C4-2B (cell line): Measurements from ENCODE around the gene SCAMP4.

Experiments used
- H3K27ac ChIP-seq: fragments of 450-650 bp; 2 replicates; pipeline ENCODE4 v1.5.1; 2017
- ZFX ChIP-seq: fragments of 450-650 bp; IDR thresholded peaks from 2 replicates; pipeline ENCODE4 v1.6.1; 2017
- TF ChIP-seq, protein P1 (sequence below): fragments of 450-650 bp; conservative IDR thresholded peaks from 2 replicates; pipeline ENCODE4 v1.5.1; 2017; ENCODE audit warnings: mild to moderate bottlenecking

The SCAMP4 gene

DNA sequence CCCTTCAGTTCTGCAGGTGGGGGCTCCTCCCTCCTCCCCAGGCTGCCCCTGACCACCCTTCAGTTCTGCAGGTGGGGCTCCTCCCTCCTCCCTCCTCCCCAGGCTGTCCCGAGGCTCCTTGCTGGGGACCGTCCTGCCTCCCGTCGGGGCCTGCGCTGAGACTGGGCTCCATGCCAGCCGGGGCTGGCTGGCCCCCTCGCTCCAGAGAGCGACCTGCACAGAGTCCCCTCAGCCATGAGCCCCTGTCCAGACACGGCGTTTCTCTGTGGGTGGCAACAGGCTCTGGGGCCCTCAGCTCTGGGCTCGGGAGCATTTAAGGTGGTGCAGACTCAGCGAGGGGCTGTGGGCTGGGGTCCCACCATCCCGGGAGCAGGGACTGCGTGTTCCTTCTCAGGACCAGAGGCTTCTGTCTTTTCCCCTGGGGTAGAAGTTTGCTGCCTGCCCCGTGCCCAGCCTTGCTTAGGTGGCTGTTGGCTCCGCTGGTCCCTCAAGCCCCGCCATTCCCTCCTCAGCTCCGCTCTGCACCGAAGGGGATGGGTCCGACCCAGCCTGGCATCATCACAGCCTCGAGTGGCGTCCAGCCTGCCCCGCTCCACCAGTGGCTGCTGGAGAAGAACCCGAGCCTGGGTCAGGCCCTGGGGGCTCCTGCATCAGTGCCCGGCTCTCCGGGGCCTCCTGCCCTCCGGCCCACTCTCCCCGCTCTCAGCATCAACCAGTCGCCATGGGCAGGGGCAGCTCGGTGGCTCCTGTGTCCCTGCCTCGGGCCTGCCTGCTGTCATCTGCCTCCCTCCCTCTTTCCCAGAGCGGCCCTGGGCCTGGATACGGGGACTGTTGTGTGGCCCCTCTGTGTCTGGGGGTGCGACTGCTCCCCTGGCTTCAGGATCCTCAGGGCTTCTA is 63.3 kb downstream of the SCAMP4 start:
- TF ChIP-seq ZFX, result no peak
- TF ChIP-seq, protein P1, sequence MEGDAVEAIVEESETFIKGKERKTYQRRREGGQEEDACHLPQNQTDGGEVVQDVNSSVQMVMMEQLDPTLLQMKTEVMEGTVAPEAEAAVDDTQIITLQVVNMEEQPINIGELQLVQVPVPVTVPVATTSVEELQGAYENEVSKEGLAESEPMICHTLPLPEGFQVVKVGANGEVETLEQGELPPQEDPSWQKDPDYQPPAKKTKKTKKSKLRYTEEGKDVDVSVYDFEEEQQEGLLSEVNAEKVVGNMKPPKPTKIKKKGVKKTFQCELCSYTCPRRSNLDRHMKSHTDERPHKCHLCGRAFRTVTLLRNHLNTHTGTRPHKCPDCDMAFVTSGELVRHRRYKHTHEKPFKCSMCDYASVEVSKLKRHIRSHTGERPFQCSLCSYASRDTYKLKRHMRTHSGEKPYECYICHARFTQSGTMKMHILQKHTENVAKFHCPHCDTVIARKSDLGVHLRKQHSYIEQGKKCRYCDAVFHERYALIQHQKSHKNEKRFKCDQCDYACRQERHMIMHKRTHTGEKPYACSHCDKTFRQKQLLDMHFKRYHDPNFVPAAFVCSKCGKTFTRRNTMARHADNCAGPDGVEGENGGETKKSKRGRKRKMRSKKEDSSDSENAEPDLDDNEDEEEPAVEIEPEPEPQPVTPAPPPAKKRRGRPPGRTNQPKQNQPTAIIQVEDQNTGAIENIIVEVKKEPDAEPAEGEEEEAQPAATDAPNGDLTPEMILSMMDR, result no peak
- no peak overlapping the region for H3K27ac ChIP-seq

GRCh38 chr19:1969176-1970002 is 64.2 kb downstream of the SCAMP4 start:
- H3K27ac ChIP-seq, result no peak overlapping the region
- TF ChIP-seq, protein P1, result no peak
- TF ChIP-seq ZFX, result no peak

DNA sequence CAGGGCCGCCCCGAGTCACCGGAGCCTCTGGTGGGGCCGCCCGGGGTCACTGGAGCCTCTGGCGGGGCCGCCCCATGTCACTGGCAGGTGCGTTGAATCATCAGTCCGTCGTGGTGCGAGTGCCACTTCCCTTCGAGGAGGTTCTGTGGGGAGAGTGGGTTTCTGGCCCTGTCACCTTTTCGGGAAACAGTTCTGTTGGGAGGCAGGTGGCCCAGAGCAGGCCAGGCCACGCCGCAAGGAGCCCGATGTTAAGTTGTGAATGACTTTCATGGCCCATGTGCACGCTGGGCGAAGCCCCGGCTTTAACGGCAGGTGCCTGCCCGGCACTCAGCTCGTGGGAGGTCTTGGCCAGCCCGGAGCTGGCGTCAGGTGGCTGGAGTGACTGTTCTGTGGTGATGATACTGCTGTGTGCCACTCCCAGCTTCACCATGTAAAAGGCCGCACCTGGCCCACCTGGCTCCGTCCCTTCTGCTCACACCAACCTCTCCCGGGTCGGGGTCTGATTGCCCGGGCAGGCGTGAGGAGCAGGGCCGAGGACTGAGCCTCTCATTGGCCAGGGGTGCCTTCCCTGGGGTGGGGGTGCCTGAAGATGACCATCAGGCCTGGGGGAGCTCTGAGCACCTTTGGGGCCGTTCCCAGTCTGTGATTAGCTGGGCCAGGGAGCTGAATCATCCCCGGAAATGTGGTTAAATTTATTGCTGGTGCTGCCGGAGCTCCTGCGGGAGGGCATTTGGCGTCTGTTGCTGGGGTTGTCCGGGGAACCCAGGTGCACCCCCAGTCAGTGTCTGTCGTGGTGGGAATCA is 65.0 kb downstream of the SCAMP4 start:
- no peak overlapping the region for H3K27ac ChIP-seq
- TF ChIP-seq ZFX, result no peak
- TF ChIP-seq, protein P1, result no peak

- TF ChIP-seq ZFX, result no peak
- TF ChIP-seq, protein P1, result no peak
Observed at GRCh38 chr19:1970806-1971502, 65.8 kb downstream of the SCAMP4 start.

DNA sequence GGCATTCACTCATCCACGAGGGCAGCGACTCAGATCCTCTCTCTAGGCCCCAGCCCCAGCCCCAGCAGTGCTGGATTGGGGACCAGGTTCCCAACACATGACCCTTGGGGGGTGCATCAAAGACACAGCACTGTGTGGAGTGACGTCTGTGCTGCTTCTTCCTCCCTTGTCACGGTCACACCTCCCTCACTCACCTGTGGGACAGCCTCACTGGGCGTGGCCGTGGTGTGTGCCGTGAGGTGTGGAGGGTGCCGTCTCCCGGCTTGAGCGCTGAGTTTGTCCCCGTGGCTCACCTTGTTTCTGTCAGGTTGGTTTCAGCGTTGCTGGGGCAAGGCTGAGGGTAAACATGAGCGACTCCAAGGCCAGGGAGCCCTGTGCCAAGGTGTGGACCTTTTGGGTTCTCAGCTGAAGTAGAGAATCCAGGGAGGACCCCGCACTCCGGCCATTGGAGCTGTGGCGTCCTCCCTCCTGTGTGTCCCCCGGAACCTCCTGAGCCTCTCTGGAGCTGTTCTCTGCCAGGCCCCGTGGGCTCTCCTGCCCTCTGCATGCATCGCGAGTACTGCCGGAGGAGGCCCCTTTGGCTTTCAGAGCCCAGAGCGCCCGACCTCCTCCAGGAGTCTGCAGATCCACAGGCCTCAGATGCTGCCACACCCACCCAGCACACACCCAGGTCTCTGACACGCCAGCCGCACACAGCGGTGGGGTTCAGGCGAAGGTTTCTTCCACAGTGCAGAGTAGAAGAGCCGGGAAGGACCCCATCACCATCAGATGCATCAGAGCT is 69.4 kb downstream of the SCAMP4 start:
- TF ChIP-seq, protein P1, result no peak
- TF ChIP-seq ZFX, result no peak
- H3K27ac ChIP-seq, result no peak overlapping the region

More at GRCh38 chr19:1970806-1971502, 65.8 kb downstream of the SCAMP4 start:
- H3K27ac ChIP-seq, result no peak overlapping the region

GRCh38 chr19:1975162-1975480 is 69.9 kb downstream of the SCAMP4 start:
- no peak overlapping the region for H3K27ac ChIP-seq
- TF ChIP-seq, protein P1, result no peak
- no peak for TF ChIP-seq ZFX
